PC-3 (cell line): ENCODE results near the gene TXNRD1.

Experiments used
- EZH2 ChIP-seq: fragments of 300-600 bp; sonication (generic); IDR thresholded peaks from one replicate; pipeline ENCODE4 v1.6.1; 2017; ENCODE audit warnings: antibody characterized with exemption, mild to moderate bottlenecking, low read length; ENCODE audit not compliant: unreplicated experiment
- EZH2phosphoT487 ChIP-seq: fragments of 300-600 bp; sonication (generic); IDR thresholded peaks from 2 replicates; pipeline ENCODE4 v1.6.1; 2018; ENCODE audit warnings: mild to moderate bottlenecking, antibody characterized with exemption, low read length, borderline replicate concordance
- TF ChIP-seq, protein P1 (sequence below): fragments of 300-600 bp; sonication (generic); conservative IDR thresholded peaks from 2 replicates; pipeline ENCODE4 v1.5.1; 2017; ENCODE audit warnings: antibody characterized with exemption, low read depth, mild to moderate bottlenecking, low read length

DNA sequence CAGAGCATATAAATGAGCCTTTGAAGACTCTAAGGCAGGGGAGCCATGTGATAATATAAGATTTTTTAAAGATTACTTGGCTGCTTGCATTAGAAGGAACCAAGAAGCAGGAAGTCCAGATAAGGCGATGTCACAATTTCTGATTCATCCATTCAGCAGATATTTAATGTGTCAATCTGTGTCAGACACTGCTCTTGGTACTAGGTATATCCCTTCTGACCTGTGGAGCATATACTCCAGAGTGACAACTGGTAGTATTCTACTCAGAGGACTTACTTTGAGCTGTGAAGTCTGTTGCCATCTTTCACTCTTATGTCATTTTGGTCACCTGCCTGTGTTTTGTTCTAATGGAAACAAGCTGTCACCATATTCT is 98.6 kb downstream of the TXNRD1 start:
- TF ChIP-seq, protein P1, sequence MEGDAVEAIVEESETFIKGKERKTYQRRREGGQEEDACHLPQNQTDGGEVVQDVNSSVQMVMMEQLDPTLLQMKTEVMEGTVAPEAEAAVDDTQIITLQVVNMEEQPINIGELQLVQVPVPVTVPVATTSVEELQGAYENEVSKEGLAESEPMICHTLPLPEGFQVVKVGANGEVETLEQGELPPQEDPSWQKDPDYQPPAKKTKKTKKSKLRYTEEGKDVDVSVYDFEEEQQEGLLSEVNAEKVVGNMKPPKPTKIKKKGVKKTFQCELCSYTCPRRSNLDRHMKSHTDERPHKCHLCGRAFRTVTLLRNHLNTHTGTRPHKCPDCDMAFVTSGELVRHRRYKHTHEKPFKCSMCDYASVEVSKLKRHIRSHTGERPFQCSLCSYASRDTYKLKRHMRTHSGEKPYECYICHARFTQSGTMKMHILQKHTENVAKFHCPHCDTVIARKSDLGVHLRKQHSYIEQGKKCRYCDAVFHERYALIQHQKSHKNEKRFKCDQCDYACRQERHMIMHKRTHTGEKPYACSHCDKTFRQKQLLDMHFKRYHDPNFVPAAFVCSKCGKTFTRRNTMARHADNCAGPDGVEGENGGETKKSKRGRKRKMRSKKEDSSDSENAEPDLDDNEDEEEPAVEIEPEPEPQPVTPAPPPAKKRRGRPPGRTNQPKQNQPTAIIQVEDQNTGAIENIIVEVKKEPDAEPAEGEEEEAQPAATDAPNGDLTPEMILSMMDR, result no peak
- no peak for TF ChIP-seq EZH2
- TF ChIP-seq EZH2phosphoT487, result no peak
